Measurements from ENCODE around the gene NTRK3. TPM values are rescaled to one million over a fixed set of nuclear protein-coding genes. Genes with fewer than 3 reads are reported as not detected.

NTRK3 gene
- total RNA-seq, 1 experiment from 2014 or later = not detected

DNA sequence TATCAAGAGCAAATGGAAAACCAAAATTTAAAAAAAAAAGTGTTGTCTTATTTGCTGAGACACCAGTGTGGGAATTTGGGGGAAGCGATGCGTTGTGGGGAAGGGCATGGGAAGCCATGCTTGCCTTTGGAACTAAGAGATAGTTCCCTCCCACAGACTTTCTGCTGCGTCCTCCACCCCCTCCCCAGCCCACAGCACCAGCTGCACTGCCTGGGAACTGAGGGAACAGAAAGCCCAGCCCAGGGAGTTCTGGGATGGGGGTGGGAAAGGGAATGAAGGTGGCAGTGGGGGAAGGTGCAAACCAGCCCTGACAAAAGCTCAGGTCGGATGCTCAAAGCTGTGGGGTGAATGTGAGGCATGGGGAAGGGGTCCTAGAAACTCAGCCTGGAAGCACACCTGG lies 8.1 kb upstream of the NTRK3 start:
- ChIA-PET CTCF (no interaction called here), POLR2A (ENCODE audit: unreplicated experiment) (no interaction called here)

DNA sequence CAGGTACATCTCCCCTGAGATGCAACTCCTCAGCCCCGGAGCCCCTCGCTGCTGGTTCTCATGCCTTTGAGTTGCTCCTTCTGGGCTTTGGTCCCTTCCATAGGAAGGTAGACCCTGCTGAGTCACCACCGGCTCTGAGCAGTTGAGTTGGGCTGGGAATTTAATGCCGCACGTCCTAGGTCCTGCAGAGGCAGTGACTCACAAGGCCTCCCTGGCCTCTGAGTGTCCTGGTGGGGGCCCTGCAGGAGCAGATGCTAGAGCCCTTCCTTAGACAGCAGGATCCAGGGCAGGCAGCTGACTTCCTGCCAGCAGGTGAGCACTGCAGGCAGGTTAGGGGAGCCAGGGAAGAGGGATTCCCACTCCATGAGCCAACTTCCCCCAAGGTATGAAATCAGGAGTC lies 5.5 kb upstream of the NTRK3 start:
- H3K4me3 ChIP-seq = no peak overlapping the region
- intact Hi-C loops (cut with micrococcal nuclease; ENCODE audit: unreplicated experiment) = no loop called here
- no peaks in the 10 kb centered on the region for H3K79me2 ChIP-seq (ENCODE audit: low read depth)
- ChIA-PET CTCF (no interaction called here), POLR2A (ENCODE audit: unreplicated experiment) (no interaction called here)
- TF ChIP-seq EZH2 (IDR thresholded peaks at IDR 0.05; ENCODE audit: low read depth) = no peak
- TF ChIP-seq, protein P1, sequence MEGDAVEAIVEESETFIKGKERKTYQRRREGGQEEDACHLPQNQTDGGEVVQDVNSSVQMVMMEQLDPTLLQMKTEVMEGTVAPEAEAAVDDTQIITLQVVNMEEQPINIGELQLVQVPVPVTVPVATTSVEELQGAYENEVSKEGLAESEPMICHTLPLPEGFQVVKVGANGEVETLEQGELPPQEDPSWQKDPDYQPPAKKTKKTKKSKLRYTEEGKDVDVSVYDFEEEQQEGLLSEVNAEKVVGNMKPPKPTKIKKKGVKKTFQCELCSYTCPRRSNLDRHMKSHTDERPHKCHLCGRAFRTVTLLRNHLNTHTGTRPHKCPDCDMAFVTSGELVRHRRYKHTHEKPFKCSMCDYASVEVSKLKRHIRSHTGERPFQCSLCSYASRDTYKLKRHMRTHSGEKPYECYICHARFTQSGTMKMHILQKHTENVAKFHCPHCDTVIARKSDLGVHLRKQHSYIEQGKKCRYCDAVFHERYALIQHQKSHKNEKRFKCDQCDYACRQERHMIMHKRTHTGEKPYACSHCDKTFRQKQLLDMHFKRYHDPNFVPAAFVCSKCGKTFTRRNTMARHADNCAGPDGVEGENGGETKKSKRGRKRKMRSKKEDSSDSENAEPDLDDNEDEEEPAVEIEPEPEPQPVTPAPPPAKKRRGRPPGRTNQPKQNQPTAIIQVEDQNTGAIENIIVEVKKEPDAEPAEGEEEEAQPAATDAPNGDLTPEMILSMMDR (conservative IDR thresholded peaks at IDR 0.05) = no peak
- no peak overlapping the region for H3K4me2 ChIP-seq
- H3K27ac ChIP-seq = no peak overlapping the region
- H3F3A ChIP-seq (ENCODE audit: insufficient read depth, low read depth) = no peaks in the 10 kb centered on the region
- H2AFZ ChIP-seq = no peak overlapping the region
- H4K20me1 ChIP-seq (ENCODE audit: insufficient read depth) = no peaks in the 10 kb centered on the region
- no TSS peak for BruUV-seq (replicated peaks)
- DNase-seq = no peak
- no peaks in the 10 kb centered on the region for H3K9me3 ChIP-seq (ENCODE audit: insufficient read depth, low read depth)
- H3K4me1 ChIP-seq (replicated peaks; ENCODE audit: insufficient read depth) = no peaks in the 10 kb centered on the region
- 0 out of 2 replicates have a peak, but pooled peaks cover 21% of the 10 kb centered on the region for H3K27me3 ChIP-seq (ENCODE audit: insufficient read depth, low read depth)
- no peaks in the 10 kb centered on the region for H3K9me2 ChIP-seq (ENCODE audit: insufficient read depth)
- no peaks in the 10 kb centered on the region for H3K36me3 ChIP-seq (ENCODE audit: low read depth)

More for the DNA sequence above, 8.1 kb upstream of the NTRK3 start:
- Histone ChIP-seq H2AFZ (no peak overlapping the region), H4K20me1 (ENCODE audit: insufficient read depth) (no peaks in the 10 kb centered on the region), H3K4me2 (no peak overlapping the region), H3K27me3 (ENCODE audit: insufficient read depth, low read depth) (0 out of 2 replicates have a peak, but pooled peaks cover 30% of the 10 kb centered on the region), H3K9me2 (ENCODE audit: insufficient read depth) (no peaks in the 10 kb centered on the region), H3F3A (ENCODE audit: insufficient read depth, low read depth) (no peaks in the 10 kb centered on the region), H3K79me2 (ENCODE audit: low read depth) (no peaks in the 10 kb centered on the region), H3K4me3 (no peak overlapping the region), H3K4me1 (replicated peaks; ENCODE audit: insufficient read depth) (no peaks in the 10 kb centered on the region), H3K9me3 (ENCODE audit: insufficient read depth, low read depth) (no peaks in the 10 kb centered on the region), H3K27ac (no peak overlapping the region), H3K36me3 (ENCODE audit: low read depth) (no peaks in the 10 kb centered on the region)
- BruUV-seq (replicated peaks) = no TSS peak
- TF ChIP-seq, protein P1 (conservative IDR thresholded peaks at IDR 0.05) = no peak
- no peak for TF ChIP-seq EZH2 (IDR thresholded peaks at IDR 0.05; ENCODE audit: low read depth)
- DNase-seq = no peak
- intact Hi-C loops (cut with micrococcal nuclease; ENCODE audit: unreplicated experiment) = no loop called here

DNA sequence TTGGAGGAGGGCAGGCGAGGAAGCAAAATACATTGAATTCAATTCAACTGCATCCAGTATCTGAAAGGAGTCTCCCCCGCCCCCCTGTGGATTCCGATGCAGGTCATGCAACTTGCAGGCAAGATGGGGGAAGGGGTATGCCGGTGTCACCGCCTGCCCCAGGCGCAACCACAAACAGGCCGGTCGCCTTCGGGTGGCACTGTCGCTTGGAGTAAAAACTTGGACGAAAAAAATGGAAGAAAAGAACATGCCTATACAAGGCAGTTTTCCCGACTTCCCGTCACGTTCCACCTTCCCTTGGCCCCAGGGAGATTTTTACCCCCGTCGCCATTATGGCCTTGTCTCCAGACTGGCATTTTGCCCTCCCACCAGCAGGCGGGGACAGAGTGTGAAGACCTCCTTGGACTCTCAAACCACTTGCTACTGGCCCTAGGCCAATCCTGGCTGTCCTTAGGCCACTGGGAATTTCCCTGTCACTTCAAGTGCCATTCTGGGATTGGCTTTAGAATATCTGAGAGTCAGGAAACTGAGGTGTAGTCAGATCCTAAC lies 1.6 kb upstream of the NTRK3 start:
- Histone ChIP-seq H4K20me1 (ENCODE audit: insufficient read depth) (no peaks in the 10 kb centered on the region), H3K36me3 (ENCODE audit: low read depth) (no peaks in the 10 kb centered on the region), H3K9me2 (ENCODE audit: insufficient read depth) (no peaks in the 10 kb centered on the region), H3K27ac (no peak overlapping the region), H2AFZ (no peak overlapping the region), H3K4me3 (no peak overlapping the region), H3K27me3 (ENCODE audit: insufficient read depth, low read depth) (0 out of 2 replicates have a peak, but pooled peaks cover 16% of the 10 kb centered on the region), H3K79me2 (ENCODE audit: low read depth) (no peaks in the 10 kb centered on the region), H3K4me1 (replicated peaks; ENCODE audit: insufficient read depth) (no peaks in the 10 kb centered on the region), H3K9me3 (ENCODE audit: insufficient read depth, low read depth) (no peaks in the 10 kb centered on the region), H3F3A (ENCODE audit: insufficient read depth, low read depth) (no peaks in the 10 kb centered on the region), H3K4me2 (no peak overlapping the region)
- TF ChIP-seq EZH2 (IDR thresholded peaks at IDR 0.05; ENCODE audit: low read depth) = no peak
- TF ChIP-seq, protein P1 (conservative IDR thresholded peaks at IDR 0.05) = no peak
- no TSS peak for BruUV-seq (replicated peaks)
- intact Hi-C loops (cut with micrococcal nuclease; ENCODE audit: unreplicated experiment) = no loop called here
- DNase-seq = no peak
- CTCF ChIA-PET = no interaction called here
- POLR2A ChIA-PET (ENCODE audit: unreplicated experiment) = no interaction called here

Data from PC-9 (cell line).